ENCODE results near the gene AGPAT3.

GRCh38 chr21:43971201-43971991 is 106.4 kb downstream of the AGPAT3 start:
- TF ChIP-seq, protein P1, sequence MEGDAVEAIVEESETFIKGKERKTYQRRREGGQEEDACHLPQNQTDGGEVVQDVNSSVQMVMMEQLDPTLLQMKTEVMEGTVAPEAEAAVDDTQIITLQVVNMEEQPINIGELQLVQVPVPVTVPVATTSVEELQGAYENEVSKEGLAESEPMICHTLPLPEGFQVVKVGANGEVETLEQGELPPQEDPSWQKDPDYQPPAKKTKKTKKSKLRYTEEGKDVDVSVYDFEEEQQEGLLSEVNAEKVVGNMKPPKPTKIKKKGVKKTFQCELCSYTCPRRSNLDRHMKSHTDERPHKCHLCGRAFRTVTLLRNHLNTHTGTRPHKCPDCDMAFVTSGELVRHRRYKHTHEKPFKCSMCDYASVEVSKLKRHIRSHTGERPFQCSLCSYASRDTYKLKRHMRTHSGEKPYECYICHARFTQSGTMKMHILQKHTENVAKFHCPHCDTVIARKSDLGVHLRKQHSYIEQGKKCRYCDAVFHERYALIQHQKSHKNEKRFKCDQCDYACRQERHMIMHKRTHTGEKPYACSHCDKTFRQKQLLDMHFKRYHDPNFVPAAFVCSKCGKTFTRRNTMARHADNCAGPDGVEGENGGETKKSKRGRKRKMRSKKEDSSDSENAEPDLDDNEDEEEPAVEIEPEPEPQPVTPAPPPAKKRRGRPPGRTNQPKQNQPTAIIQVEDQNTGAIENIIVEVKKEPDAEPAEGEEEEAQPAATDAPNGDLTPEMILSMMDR (IDR thresholded peaks at IDR 0.05): no peak
- TF ChIP-seq POLR2A (IDR thresholded peaks at IDR 0.05): no peak

Data from right lobe of liver (tissue), 4 donors.